Inferior parietal cortex (tissue), 1 donor: ENCODE measurements around the gene PSMB5.
A peak's percentile ranks its signal among the peaks of the same experiment; 100 is the strongest.

Source experiments
- DNase-seq: peaks from one replicate; pipeline ENCODE4 v3.0.0-alpha.2; 2016; ENCODE audit errors: extremely low spot score

PSMB5 gene

GRCh38 chr14:23034498-23035302 lies at the start of gene PSMB5:
PSMB5 (minus strand) TSS chr14:23034900; CDS start chr14:23034881, 19 bp downstream.
- peak; percentile 97 for DNase-seq

- DNase-seq: no peak
Measured at GRCh38 chr14:23080474-23080873, 45.8 kb upstream of the PSMB5 start.

GRCh38 chr14:23079716-23080115 lies 45.0 kb upstream of the PSMB5 start:
- DNase-seq: no peak

GRCh38 chr14:23078692-23079116 lies 44.0 kb upstream of the PSMB5 start:
- DNase-seq: peak; percentile 47

- no peak for DNase-seq
Measured at GRCh38 chr14:23077962-23078361, 43.3 kb upstream of the PSMB5 start.

GRCh38 chr14:23076785-23077408 lies 42.2 kb upstream of the PSMB5 start:
- DNase-seq: peak; percentile 66

GRCh38 chr14:23074906-23075305 lies 40.2 kb upstream of the PSMB5 start:
- no peak for DNase-seq

- DNase-seq: no peak
Measured at GRCh38 chr14:23071921-23072539, 37.3 kb upstream of the PSMB5 start.

GRCh38 chr14:23071244-23071920 lies 36.7 kb upstream of the PSMB5 start:
- DNase-seq: peak; percentile 79

GRCh38 chr14:23070262-23071129 lies 35.8 kb upstream of the PSMB5 start:
- no peak for DNase-seq

GRCh38 chr14:23069413-23069806 lies 34.7 kb upstream of the PSMB5 start:
- DNase-seq: no peak

GRCh38 chr14:23068789-23069412 lies 34.2 kb upstream of the PSMB5 start:
- DNase-seq: peak; percentile 94

- no peak for DNase-seq
Measured at GRCh38 chr14:23067847-23068788, 33.4 kb upstream of the PSMB5 start.

- no peak for DNase-seq
Measured at GRCh38 chr14:23066855-23067744, 32.4 kb upstream of the PSMB5 start.

GRCh38 chr14:23066368-23066767 lies 31.7 kb upstream of the PSMB5 start:
- no peak for DNase-seq

GRCh38 chr14:23063601-23064000 lies 28.9 kb upstream of the PSMB5 start:
- DNase-seq: no peak

GRCh38 chr14:23062002-23062401 lies 27.3 kb upstream of the PSMB5 start:
- no peak for DNase-seq

GRCh38 chr14:23060536-23061260 lies 26.0 kb upstream of the PSMB5 start:
- DNase-seq: no peak
